Stomach (tissue), 4 donors: Measurements from ENCODE around the gene NKAP.

Source experiments
- POLR2A ChIP-seq, 4 donors: fragments of 450-650 bp; IDR thresholded peaks; one replicate each; pipeline ENCODE4 v1.6.1; 2016; ENCODE audit warnings: antibody characterized with exemption in 4 of 4, control low read depth in 2 of 4, mild to moderate bottlenecking in 1 of 4, moderate library complexity in 1 of 4
- TF ChIP-seq, protein P1 (sequence below), 7 experiments: fragments of 450-650 bp in 4 of 7; fragments of 200-600 bp in 3 of 7; sonication (generic) in 3 of 7; IDR thresholded peaks; one replicate each; pipeline ENCODE4 v1.5.1; 2016 to 2019; ENCODE audit warnings: antibody characterized with exemption in 7 of 7, control low read depth in 2 of 7, mild to moderate bottlenecking in 1 of 7

DNA sequence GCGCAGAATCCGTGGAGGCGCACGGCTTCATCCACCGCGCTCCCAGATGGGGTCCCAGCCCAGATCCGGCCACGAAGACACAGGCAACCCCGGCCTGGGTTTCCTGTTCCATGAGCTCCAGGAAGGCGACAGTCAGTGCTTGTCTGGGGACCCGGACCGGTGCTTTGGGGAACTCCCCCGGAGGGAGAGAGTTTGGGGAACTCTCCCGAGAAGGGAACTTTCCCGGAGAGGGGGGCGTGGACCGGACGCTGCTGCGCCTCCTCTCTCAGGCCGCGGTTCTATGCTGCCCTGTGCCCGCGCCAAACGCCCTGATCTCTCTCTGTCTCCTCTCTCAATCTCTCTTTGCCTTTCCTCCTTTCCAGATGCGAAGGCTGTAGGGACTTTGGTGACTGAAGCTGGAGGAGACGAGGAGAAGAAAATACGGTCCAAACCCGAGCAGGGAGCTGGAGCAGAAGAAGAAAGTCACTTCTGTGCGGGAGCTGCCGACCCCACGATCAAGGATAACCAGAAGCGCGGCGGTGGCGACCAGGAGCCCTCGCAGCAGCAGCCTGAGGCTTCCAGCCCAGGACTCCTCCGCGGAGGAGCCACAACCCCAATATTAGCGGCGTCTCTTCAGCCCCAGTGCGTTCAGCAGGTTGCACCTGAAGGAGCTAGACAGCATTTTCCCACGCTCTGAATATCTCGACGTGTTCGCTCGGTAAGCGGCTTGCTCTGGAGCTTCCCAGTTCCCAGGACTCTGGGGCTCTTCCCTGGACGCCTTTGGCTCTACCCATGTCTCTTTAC is 47.6 kb upstream of the NKAP start:
- no peak for TF ChIP-seq POLR2A (IDR thresholded peaks at IDR 0.05)
- TF ChIP-seq, protein P1, sequence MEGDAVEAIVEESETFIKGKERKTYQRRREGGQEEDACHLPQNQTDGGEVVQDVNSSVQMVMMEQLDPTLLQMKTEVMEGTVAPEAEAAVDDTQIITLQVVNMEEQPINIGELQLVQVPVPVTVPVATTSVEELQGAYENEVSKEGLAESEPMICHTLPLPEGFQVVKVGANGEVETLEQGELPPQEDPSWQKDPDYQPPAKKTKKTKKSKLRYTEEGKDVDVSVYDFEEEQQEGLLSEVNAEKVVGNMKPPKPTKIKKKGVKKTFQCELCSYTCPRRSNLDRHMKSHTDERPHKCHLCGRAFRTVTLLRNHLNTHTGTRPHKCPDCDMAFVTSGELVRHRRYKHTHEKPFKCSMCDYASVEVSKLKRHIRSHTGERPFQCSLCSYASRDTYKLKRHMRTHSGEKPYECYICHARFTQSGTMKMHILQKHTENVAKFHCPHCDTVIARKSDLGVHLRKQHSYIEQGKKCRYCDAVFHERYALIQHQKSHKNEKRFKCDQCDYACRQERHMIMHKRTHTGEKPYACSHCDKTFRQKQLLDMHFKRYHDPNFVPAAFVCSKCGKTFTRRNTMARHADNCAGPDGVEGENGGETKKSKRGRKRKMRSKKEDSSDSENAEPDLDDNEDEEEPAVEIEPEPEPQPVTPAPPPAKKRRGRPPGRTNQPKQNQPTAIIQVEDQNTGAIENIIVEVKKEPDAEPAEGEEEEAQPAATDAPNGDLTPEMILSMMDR (IDR thresholded peaks at IDR 0.05) = no peak
